GM23248 (cell line): ENCODE data around the gene NIBAN1. TPM values are rescaled to one million over a fixed set of nuclear protein-coding genes. Genes with fewer than 3 reads are reported as not detected.

Source experiments
- DNase-seq: peaks from one replicate; pipeline ENCODE4 v3.0.0-alpha.2; 2015
- H2AFZ ChIP-seq: fragments of 200-600 bp; sonication (generic); 2 replicates; pipeline ENCODE4 v1.6.1; 2016; ENCODE audit warnings: antibody characterized with exemption
- H3F3A ChIP-seq: fragments of 200-600 bp; sonication (generic); 2 replicates; pipeline ENCODE4 v1.6.1; 2016; ENCODE audit warnings: mild to moderate bottlenecking, antibody characterized with exemption, mixed run types; ENCODE audit not compliant: insufficient read depth
- H3K27ac ChIP-seq: fragments of 200-600 bp; sonication (generic); 2 replicates; pipeline ENCODE4 v1.5.1; 2016; ENCODE audit warnings: mild to moderate bottlenecking
- H3K27me3 ChIP-seq: fragments of 200-600 bp; sonication (generic); replicated peaks from 2 replicates; pipeline ENCODE4 v1.6.1; 2016; ENCODE audit warnings: mild to moderate bottlenecking; ENCODE audit not compliant: insufficient read depth
- H3K36me3 ChIP-seq: fragments of 200-600 bp; sonication (generic); 2 replicates; pipeline ENCODE4 v1.6.1; 2016; ENCODE audit warnings: low read depth, mild to moderate bottlenecking
- H3K4me1 ChIP-seq: fragments of 200-600 bp; sonication (generic); 2 replicates; pipeline ENCODE4 v1.6.1; 2016; ENCODE audit warnings: mild to moderate bottlenecking; ENCODE audit not compliant: insufficient read depth
- H3K4me2 ChIP-seq: fragments of 200-600 bp; sonication (generic); one replicate; pipeline ENCODE4 v1.6.1; 2016; ENCODE audit warnings: mild to moderate bottlenecking; ENCODE audit not compliant: unreplicated experiment
- H3K4me3 ChIP-seq: fragments of 200-600 bp; sonication (generic); 2 replicates; pipeline ENCODE4 v1.5.1; 2016; ENCODE audit warnings: mild to moderate bottlenecking
- H3K79me2 ChIP-seq: fragments of 200-600 bp; sonication (generic); 2 replicates; pipeline ENCODE4 v1.6.1; 2016; ENCODE audit warnings: mild to moderate bottlenecking; ENCODE audit not compliant: insufficient read depth
- H3K9ac ChIP-seq: fragments of 200-600 bp; sonication (generic); 2 replicates; pipeline ENCODE4 v1.6.1; 2016; ENCODE audit warnings: mild to moderate bottlenecking
- H3K9me2 ChIP-seq: fragments of 200-600 bp; sonication (generic); 2 replicates; pipeline ENCODE4 v1.6.1; 2016; ENCODE audit warnings: mixed run types, mild to moderate bottlenecking, moderate library complexity; ENCODE audit not compliant: insufficient read depth
- H3K9me3 ChIP-seq: fragments of 200-600 bp; sonication (generic); one replicate; pipeline ENCODE4 v1.6.1; 2017; ENCODE audit warnings: low read depth
- H4K20me1 ChIP-seq: fragments of 200-600 bp; sonication (generic); 2 replicates; pipeline ENCODE4 v1.6.0; 2016; ENCODE audit not compliant: insufficient read depth
- EZH2 ChIP-seq: fragments of 200-600 bp; sonication (generic); IDR thresholded peaks from 2 replicates; pipeline ENCODE4 v1.6.1; 2018; ENCODE audit warnings: antibody characterized with exemption, mild to moderate bottlenecking; ENCODE audit not compliant: insufficient read depth, poor library complexity, severe bottlenecking
- EZH2phosphoT487 ChIP-seq: fragments of 200-600 bp; sonication (generic); IDR thresholded peaks from 2 replicates; pipeline ENCODE4 v1.6.1; 2018; ENCODE audit warnings: antibody characterized with exemption, moderate library complexity, mild to moderate bottlenecking, low read depth; ENCODE audit not compliant: insufficient read depth
- WGBS, 2 experiments: methylation state at CpG; one replicate each; pipeline ENCODE4 v1.1.6; 2015 to 2017; ENCODE audit warnings: low lambda C conversion rate in 2 of 2, low coverage in 1 of 2; ENCODE audit errors: missing lambda C conversion rate in 2 of 2; 5-methylcytosine and 5-hydroxymethylcytosine counted together
- in situ Hi-C: fragments of 300-500 bp; cut with MboI; formaldehyde crosslinking; loops from 2 replicates; pipeline ENCODE4 v1.15.0; 2020
- polyA plus RNA-seq: library from polyadenylated mRNA; unstranded; fragments of >200 nt; fragmentation: Nextera tagmentation; extraction: Ambion mirVana; gene quantifications from 2 replicates; pipeline ENCODE4 v1.2.1, GENCODE V29; 2016
- total RNA-seq: library from RNA; depleted of rRNA; stranded (reverse); fragments of >200 nt; shearing (Covaris generic); gene quantifications from 2 replicates; pipeline ENCODE4 v1.2.3, GENCODE V29; 2014

The NIBAN1 gene
- total and polyA plus RNA-seq, 2 experiments from 2014 or later = 19.5 to 34.8 TPM

GRCh38 chr1:184974837-184975115 is 468 bp upstream of the NIBAN1 start:
- H3F3A ChIP-seq = peaks cover 25% of the 10 kb centered on the region
- H3K9me3 ChIP-seq = no peaks in the 10 kb centered on the region
- in situ Hi-C loops = no loop called here
- no peaks in the 10 kb centered on the region for H4K20me1 ChIP-seq
- no peak overlapping the region for H3K9ac ChIP-seq
- H3K79me2 ChIP-seq = peaks cover 6% of the 10 kb centered on the region; the same call in 1 of the 2 replicates
- TF ChIP-seq EZH2 (no peak), EZH2phosphoT487 (no peak)
- H3K27ac ChIP-seq = no peak overlapping the region
- peak overlapping the region; percentile 90 for H2AFZ ChIP-seq
- no peaks in the 10 kb centered on the region for H3K9me2 ChIP-seq
- WGBS, 2 experiments = 69 to 89% methylated on average over 4 of the region's 4 CpGs
- peak overlapping the region; percentile 84 for H3K4me2 ChIP-seq
- no peak for DNase-seq
- H3K27me3 ChIP-seq = no peaks in the 10 kb centered on the region
- H3K4me1 ChIP-seq = peaks cover 31% of the 10 kb centered on the region
- no peaks in the 10 kb centered on the region for H3K36me3 ChIP-seq
- peak overlapping the region; percentile 87 for H3K4me3 ChIP-seq

- H3K4me3 ChIP-seq = peak overlapping the region; percentile 87
- H3K4me1 ChIP-seq = peaks cover 31% of the 10 kb centered on the region
- H3K9ac ChIP-seq = peak overlapping the region; percentile 82
- peak; percentile 87 for DNase-seq
- H2AFZ ChIP-seq = peak overlapping the region; percentile 90
- no peaks in the 10 kb centered on the region for H3K36me3 ChIP-seq
- no peaks in the 10 kb centered on the region for H3K9me2 ChIP-seq
- TF ChIP-seq EZH2phosphoT487 = no peak
- TF ChIP-seq EZH2 = no peak
- H3K27ac ChIP-seq = peak overlapping the region; percentile 21
- H3K9me3 ChIP-seq = no peaks in the 10 kb centered on the region
- peak overlapping the region; percentile 84 for H3K4me2 ChIP-seq
- H3K27me3 ChIP-seq = no peaks in the 10 kb centered on the region
- peaks cover 6% of the 10 kb centered on the region; the same call in 1 of the 2 replicates for H3K79me2 ChIP-seq
- in situ Hi-C loops = no loop called here
- WGBS, 2 experiments = 4% methylated on average over 36 to 38 of the region's 39 CpGs
- H4K20me1 ChIP-seq = no peaks in the 10 kb centered on the region
- H3F3A ChIP-seq = peaks cover 25% of the 10 kb centered on the region
Measured at GRCh38 chr1:184973272-184974055, 844 bp downstream of the NIBAN1 start.

GRCh38 chr1:184972315-184973055 is 1.8 kb downstream of the NIBAN1 start:
- peak overlapping the region; percentile 87 for H3K4me3 ChIP-seq
- peak overlapping the region; percentile 90 for H2AFZ ChIP-seq
- peak; percentile 79 for DNase-seq
- H3K36me3 ChIP-seq = no peaks in the 10 kb centered on the region
- 61 to 65% methylated on average over 4 of the region's 4 CpGs for WGBS, 2 experiments
- in situ Hi-C loops = no loop called here
- peak overlapping the region; percentile 84 for H3K4me2 ChIP-seq
- no peaks in the 10 kb centered on the region for H3K27me3 ChIP-seq
- peak overlapping the region; percentile 82 for H3K9ac ChIP-seq
- TF ChIP-seq EZH2 (no peak), EZH2phosphoT487 (no peak)
- peaks cover 6% of the 10 kb centered on the region; the same call in 1 of the 2 replicates for H3K79me2 ChIP-seq
- peaks cover 25% of the 10 kb centered on the region for H3F3A ChIP-seq
- H3K27ac ChIP-seq = peak overlapping the region; percentile 21; the same call in 1 of the 2 replicates
- no peaks in the 10 kb centered on the region for H4K20me1 ChIP-seq
- H3K9me2 ChIP-seq = no peaks in the 10 kb centered on the region
- peaks cover 31% of the 10 kb centered on the region for H3K4me1 ChIP-seq
- no peaks in the 10 kb centered on the region for H3K9me3 ChIP-seq

- peaks cover 25% of the 10 kb centered on the region for H3F3A ChIP-seq
- TF ChIP-seq EZH2phosphoT487 (no peak), EZH2 (no peak)
- no peaks in the 10 kb centered on the region for H3K9me3 ChIP-seq
- no peaks in the 10 kb centered on the region for H3K9me2 ChIP-seq
- 87 to 89% methylated on average over 8 of the region's 8 CpGs for WGBS, 2 experiments
- H2AFZ ChIP-seq = no peak overlapping the region
- peaks cover 31% of the 10 kb centered on the region for H3K4me1 ChIP-seq
- peak overlapping the region; percentile 11; the same call in 1 of the 2 replicates for H3K27ac ChIP-seq
- DNase-seq = peak; percentile 22
- 0 out of 2 replicates have a peak overlapping the region, but pooled peaks have one; percentile 82 for H3K9ac ChIP-seq
- in situ Hi-C loops = no loop called here
- peaks cover 6% of the 10 kb centered on the region; the same call in 1 of the 2 replicates for H3K79me2 ChIP-seq
- peak overlapping the region; percentile 84 for H3K4me2 ChIP-seq
- H3K4me3 ChIP-seq = peak overlapping the region; percentile 87; the same call in 1 of the 2 replicates
- H3K27me3 ChIP-seq = no peaks in the 10 kb centered on the region
- no peaks in the 10 kb centered on the region for H3K36me3 ChIP-seq
- H4K20me1 ChIP-seq = no peaks in the 10 kb centered on the region
Measured at GRCh38 chr1:184971522-184972265, 2.6 kb downstream of the NIBAN1 start.
